Right lobe of liver (tissue), 4 donors: Measurements from ENCODE around the gene CDRT4.

Source experiments
- POLR2A ChIP-seq: fragments of 450-650 bp; IDR thresholded peaks from one replicate; pipeline ENCODE4 v1.6.1; 2017; ENCODE audit warnings: antibody characterized with exemption, mild to moderate bottlenecking
- TF ChIP-seq, protein P1 (sequence below), 4 donors: fragments of 200-600 bp in 3 of 4; fragments of 450-650 bp in 1 of 4; IDR thresholded peaks; one replicate each; pipeline versions ENCODE4 v1.5.1 to v1.8.0; 2016 to 2022; ENCODE audit warnings: antibody characterized with exemption in 4 of 4, mild to moderate bottlenecking in 2 of 4
- donor health status: DM: no; HTN: no; CAD: no.
- donor health status: DM: no; HTN: no; CAD: no.
- donor health status: DM: no; HTN: yes; CAD: no.

DNA sequence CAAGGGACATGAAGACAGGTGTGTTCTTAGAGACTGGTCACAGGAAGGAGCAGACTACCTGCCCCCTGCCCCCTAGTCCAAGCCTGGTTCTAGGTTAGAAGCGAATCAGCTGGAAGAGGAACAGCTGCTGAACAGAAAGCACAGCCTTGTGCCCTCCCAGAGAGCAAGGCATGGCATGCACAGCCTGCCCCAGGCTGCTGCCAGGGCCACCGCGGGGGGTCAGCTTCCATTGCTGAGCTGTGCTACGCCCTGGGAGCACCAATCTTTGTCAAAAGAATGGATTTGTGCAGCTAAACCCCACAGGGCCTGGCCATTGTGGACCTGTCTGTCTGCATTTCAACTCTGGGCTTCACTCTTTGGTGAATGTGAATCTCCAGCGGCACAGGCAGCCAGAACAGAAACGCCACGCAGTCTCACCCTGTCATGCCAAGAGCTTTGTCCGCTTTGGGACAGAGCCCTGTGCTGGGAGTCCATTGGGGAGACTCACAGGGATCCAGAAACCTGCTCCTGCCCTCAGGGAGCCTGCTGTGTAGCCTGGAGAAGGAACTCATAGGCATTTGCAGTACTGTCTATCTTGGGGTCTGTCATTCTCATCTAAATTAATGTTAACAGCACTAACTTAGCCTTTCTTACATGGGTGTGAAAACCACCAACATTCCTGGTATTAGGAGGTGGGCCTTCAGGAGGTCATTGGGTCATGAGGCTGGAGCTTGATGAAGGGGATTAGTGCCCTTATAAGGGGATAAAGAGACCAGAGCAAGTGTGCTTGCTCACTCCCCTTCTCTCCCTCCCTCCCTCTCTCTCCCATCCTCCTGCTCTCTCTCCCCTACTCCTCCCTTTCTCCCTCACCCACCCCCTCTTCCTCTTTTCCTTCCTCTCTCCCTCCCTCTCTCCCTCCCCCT lies 25.6 kb upstream of the CDRT4 start:
- TF ChIP-seq, protein P1, sequence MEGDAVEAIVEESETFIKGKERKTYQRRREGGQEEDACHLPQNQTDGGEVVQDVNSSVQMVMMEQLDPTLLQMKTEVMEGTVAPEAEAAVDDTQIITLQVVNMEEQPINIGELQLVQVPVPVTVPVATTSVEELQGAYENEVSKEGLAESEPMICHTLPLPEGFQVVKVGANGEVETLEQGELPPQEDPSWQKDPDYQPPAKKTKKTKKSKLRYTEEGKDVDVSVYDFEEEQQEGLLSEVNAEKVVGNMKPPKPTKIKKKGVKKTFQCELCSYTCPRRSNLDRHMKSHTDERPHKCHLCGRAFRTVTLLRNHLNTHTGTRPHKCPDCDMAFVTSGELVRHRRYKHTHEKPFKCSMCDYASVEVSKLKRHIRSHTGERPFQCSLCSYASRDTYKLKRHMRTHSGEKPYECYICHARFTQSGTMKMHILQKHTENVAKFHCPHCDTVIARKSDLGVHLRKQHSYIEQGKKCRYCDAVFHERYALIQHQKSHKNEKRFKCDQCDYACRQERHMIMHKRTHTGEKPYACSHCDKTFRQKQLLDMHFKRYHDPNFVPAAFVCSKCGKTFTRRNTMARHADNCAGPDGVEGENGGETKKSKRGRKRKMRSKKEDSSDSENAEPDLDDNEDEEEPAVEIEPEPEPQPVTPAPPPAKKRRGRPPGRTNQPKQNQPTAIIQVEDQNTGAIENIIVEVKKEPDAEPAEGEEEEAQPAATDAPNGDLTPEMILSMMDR (IDR thresholded peaks at IDR 0.05) = no peak
- no peak for TF ChIP-seq POLR2A
